SK-N-MC (cell line): ENCODE measurements around the gene RNF128.

ENCODE experiments used
- EZH2 ChIP-seq: fragments of 200-600 bp; sonication (generic); IDR thresholded peaks from one replicate; pipeline ENCODE4 v1.6.1; 2017; ENCODE audit warnings: antibody characterized with exemption
- FOXP2 ChIP-seq: optimal IDR thresholded peaks from 2 replicates; pipeline ENCODE3; 2011; ENCODE audit warnings: mild to moderate bottlenecking, moderate library complexity; ENCODE audit not compliant: insufficient read depth; ENCODE audit errors: extremely low read length, control extremely low read depth
- POLR2AphosphoS5 ChIP-seq: IDR thresholded peaks from 2 replicates; pipeline ENCODE4 v1.6.1; 2012; ENCODE audit warnings: mild to moderate bottlenecking, low read depth, low read length, borderline replicate concordance

DNA sequence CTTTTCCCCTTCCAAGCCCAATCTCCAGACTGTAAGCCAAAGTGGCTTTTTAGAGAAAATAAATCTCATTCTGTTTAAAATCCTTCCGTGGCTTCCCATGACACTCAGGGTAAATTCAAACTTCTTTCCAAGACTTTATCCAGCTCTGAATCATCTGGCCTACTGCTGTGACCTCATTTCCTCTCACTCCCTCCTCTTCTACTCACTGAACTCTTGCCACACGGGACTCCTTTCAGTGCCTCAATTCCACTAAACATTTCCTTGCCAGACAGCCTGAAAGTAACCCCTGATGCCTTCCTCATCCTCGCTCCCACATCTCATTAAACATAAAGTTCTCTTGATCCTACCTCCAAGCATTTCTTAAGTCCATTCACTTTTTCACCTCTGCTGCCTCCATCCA, 27.8 kb upstream of the RNF128 start:
- no peak for TF ChIP-seq EZH2
- no peak for TF ChIP-seq POLR2AphosphoS5
- no peak for TF ChIP-seq FOXP2
